GM13976 (cell line): ENCODE measurements around the gene ASCL1.

Source experiments
- DNase-seq: peaks from one replicate; pipeline ENCODE4 v3.0.0; 2012; ENCODE audit warnings: low spot score
- in situ Hi-C: fragments of 300-500 bp; cut with MboI; formaldehyde crosslinking; loops from one replicate; pipeline ENCODE4 v1.12.0; 2022; ENCODE audit warnings: low sequenced_read_pairs, mixed read lengths, inconsistent platforms; ENCODE audit not compliant: unreplicated experiment
- TF ChIP-seq, protein P1 (sequence below): IDR thresholded peaks from 2 replicates; pipeline ENCODE4 v1.5.1; 2012; ENCODE audit warnings: borderline replicate concordance, mild to moderate bottlenecking; ENCODE audit not compliant: insufficient read depth; ENCODE audit errors: extremely low read depth, missing control alignments, control extremely low read depth

ASCL1 gene

DNA sequence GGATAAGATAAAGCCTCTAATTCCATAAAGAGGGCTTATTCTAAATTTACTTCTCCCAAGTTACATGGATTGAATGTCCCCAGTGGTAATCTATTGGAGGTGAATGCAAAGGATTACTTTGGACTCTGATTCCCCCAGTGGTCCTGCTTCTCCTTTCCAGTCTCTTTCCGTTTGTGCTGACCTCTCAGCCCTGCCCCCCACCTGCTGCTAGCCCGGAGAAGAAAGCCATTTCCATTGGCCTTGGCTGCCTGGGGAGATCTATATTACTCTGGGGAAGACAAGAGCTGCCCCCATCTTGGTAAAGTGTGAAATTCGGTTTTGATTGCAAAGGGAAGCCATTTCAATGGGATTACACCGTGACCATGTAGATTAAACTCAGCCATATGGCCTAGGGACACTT, 13.3 kb downstream of the ASCL1 start:
- no peak for DNase-seq
- TF ChIP-seq, protein P1, sequence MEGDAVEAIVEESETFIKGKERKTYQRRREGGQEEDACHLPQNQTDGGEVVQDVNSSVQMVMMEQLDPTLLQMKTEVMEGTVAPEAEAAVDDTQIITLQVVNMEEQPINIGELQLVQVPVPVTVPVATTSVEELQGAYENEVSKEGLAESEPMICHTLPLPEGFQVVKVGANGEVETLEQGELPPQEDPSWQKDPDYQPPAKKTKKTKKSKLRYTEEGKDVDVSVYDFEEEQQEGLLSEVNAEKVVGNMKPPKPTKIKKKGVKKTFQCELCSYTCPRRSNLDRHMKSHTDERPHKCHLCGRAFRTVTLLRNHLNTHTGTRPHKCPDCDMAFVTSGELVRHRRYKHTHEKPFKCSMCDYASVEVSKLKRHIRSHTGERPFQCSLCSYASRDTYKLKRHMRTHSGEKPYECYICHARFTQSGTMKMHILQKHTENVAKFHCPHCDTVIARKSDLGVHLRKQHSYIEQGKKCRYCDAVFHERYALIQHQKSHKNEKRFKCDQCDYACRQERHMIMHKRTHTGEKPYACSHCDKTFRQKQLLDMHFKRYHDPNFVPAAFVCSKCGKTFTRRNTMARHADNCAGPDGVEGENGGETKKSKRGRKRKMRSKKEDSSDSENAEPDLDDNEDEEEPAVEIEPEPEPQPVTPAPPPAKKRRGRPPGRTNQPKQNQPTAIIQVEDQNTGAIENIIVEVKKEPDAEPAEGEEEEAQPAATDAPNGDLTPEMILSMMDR = no peak
- in situ Hi-C loops = no loop called here

GRCh38 chr12:102971227-102971626, 13.8 kb downstream of the ASCL1 start:
- in situ Hi-C loops = no loop called here
- TF ChIP-seq, protein P1 = no peak

GRCh38 chr12:102973583-102973982, 16.1 kb downstream of the ASCL1 start:
- DNase-seq = no peak
- TF ChIP-seq, protein P1 = no peak
- in situ Hi-C loops = no loop called here

More at GRCh38 chr12:102971227-102971626, 13.8 kb downstream of the ASCL1 start:
- no peak for DNase-seq

- in situ Hi-C loops = no loop called here
These were observed 19.3 kb downstream of the ASCL1 start for GRCh38 chr12:102976609-102977280.

GRCh38 chr12:102977945-102978706, 20.7 kb downstream of the ASCL1 start:
- in situ Hi-C loops = no loop called here
- TF ChIP-seq, protein P1 = no peak
- DNase-seq = no peak

More at GRCh38 chr12:102976609-102977280, 19.3 kb downstream of the ASCL1 start:
- DNase-seq = no peak
- TF ChIP-seq, protein P1 = no peak

- DNase-seq = no peak
- TF ChIP-seq, protein P1 = no peak
- in situ Hi-C loops = no loop called here
These were observed 22.9 kb downstream of the ASCL1 start for GRCh38 chr12:102980350-102980749.
